HG03460 (cell line): ENCODE data around the gene TCF19.

ENCODE experiments used
- ATAC-seq: cut with Tn5 transposase; IDR thresholded peaks from one replicate; pipeline ENCODE4 v1.9.1; 2021; ENCODE audit not compliant: unreplicated experiment

The TCF19 gene

DNA sequence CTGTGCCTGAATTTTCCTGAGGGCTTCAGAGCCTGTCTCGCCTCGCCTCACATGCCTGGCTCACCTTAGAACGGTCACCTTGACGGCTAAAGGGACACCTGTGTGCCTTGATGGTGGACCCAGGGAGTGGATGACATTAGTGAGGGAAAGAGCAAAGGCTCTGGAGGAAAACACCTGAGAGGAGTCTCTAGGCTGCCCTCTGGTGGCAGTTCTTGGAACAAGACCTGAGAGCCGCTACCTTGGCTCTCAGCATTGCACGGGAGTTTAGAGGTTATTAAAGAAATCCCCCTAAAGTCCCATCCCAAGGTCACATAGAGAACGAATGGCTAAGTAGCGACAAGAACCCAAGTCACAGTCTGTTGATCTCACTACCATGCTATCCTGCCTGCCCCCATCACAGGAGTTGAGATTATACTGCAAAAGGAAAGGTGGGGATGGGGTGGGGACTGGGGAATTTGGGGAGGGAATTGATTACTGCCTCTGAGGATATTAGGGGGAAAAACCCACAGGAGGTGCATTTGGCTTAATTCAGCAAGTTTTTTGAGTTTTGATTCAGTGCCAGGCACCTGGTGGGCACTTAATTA lies 30.2 kb upstream of the TCF19 start:
- ATAC-seq, result no peak

DNA sequence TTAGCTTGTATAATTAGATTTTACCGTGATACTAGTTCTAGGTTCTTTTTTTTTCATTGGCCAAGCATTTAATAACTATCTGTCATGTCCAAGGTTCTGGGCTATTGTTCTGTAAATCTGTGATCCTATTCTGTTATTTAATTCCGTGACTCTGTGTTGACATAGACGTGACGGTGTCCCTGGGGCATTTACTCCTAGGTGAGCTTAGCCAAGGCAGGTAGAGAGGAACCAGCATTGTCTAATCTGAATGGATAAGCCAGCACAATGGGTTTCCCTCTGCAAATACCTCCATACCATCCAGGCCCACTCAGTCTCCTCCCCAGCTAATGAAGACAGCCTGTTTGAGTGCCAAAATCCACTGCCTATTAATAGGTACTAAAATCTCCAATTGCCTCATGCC lies 29.3 kb upstream of the TCF19 start:
- ATAC-seq, result no peak

DNA sequence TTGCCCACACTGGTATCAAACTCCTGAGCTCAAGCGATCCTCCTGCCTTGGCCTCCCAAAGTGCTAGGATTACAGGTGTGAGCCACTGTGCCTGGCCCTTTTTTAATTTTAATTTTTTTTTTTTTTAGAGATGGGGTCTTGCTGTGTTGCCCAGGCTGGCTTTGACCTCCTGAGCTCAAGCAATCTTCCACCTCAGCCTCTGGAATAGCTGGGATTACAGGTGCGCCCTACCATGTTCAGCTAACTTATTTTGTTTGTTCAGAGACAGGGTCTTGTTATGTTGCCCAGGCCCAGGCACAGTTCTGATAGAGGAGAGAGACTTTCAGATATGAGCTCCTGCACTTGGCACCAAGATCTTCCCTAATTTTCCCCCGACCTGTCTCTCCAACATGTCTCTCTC lies 27.6 kb upstream of the TCF19 start:
- no peak for ATAC-seq

DNA sequence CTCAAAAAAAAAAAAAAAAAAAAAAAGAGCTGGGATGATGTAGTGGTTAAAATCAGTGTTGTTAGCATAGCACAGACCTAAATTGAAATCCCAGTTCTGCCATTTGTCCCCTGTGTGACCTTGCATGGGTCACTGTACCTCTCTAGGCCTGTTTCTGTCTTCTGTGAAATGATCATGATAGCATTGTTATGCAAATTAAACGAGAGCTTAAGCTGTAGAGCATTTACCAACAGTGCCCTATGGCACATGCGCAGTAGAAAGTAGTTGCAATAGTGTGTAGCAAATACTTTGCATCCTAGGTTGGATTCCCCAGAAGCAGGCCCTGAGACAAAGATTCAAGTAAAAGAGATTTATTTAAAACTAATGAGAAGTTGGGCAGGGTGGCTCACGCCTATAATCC lies 26.8 kb upstream of the TCF19 start:
- no peak for ATAC-seq

DNA sequence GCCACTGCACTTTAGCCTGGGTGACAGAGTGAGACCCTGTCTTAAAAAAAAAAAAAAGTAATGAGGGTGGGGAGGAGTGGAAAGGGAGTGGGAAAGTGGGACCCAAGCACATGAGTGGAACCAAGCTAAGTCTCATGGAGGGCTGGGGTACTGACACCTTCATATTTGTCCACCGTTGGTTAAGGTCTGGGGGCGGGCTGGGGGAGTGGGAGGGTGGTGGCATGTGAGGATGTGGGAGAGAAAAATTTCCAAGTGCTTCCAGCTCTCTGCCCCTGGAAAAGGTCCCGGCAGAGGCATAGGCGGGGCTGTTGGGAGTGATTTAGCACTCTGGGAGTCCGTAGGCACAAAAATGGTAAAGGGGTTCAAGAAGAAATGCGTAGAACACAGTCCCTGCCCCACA lies 25.6 kb upstream of the TCF19 start:
- no peak for ATAC-seq

DNA sequence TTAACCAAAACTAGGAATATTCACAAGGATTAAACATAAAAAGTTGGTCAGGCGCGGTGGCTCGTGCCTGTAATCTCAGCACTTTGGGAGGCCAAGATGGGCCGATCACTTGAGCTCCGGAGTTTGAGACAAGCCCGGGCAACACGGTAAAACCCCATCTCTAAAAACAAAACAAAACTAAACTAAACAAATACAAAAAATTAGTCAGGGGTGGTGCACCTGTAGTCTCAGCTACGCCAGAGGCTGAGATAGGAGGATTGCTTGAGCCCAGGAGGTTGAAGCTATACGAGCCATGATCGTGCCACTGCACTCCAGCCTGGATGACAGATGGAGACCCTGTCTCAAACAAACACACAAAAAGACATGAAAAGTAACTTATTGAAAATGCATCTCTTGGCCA lies 22.7 kb upstream of the TCF19 start:
- ATAC-seq, result no peak

DNA sequence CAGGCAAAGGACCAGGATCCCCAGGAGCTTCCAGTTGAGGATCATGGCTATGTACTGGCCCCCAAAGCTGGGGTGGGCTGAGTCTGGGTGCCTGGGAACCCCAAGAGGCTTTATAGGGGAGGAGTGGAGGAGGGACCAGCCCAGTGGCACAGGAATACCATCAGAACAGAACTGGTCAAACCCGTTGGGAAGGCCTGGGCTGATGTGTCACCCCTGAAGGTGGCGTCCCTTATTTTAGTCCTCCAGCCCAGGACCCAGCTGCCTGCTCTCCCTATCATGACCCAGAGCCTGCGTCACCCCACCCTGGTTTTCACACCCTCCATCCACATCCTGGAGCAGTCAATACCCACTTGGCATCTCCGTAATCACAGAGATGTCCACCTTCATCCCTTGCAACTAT lies 19.4 kb upstream of the TCF19 start, which contains the start of gene PSORS1C2:
Gene PSORS1C2 (minus strand): TSS at position 85 of the 400 bp plus-strand sequence. CDS start 40 bp downstream, at position 45.
- no peak for ATAC-seq

DNA sequence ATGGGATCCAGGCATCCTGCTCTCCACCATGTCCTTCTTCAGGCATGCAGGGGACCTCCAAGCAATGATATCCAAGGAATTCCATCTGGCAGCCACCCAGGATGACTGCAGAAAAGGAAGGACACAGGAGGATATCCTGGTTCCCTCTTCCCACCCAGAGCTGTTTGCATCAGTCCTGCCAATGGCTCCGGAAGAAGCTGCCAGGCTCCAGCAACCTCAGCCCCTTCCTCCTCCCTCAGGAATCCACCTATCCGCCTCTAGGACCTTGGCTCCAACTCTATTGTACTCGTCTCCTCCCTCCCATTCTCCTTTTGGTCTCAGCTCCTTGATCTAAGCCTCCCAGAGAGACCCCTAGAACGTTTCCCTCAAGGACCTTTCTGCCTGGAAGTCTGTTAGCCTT lies 18.8 kb upstream of the TCF19 start:
- no peak for ATAC-seq

DNA sequence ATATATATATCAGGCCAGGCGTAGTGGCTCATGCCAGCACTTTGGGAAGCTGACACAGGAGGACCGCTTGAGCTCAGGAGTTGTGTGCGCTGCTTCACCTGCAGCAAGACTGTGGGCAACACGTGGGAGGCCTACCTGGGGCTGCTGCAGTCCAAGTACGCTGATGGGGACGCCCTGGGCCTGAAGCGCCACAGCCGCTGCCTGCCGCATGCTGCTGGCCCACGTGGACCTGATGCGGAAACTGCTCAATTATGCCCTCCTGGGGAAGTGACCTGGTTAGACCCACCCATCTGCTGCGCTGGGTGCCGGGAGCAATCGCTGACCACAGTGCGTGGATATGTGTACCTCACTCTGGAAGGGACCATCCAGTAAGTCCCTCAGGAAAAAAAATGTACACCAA lies 17.7 kb upstream of the TCF19 start:
- ATAC-seq, result no peak

DNA sequence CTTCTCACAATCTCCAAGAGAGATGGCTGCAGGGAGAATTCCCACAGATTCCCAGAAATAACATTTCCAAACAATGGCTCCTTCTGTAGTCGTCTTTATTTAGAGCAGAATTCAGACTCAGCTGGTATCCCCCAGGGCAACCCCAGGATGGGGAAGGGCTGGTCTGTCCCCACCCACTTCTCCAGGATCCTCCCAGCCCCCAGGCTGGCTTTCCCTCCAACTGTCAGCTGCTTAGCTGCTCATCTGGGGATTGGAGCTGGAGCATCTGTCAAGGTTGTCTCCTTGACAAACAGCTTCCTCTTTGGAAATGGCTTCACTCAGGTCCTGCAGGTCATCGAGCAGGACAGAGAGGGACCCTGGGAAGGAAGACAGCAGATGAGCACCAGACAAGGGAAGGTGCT lies 16.0 kb upstream of the TCF19 start:
- ATAC-seq, result no peak

DNA sequence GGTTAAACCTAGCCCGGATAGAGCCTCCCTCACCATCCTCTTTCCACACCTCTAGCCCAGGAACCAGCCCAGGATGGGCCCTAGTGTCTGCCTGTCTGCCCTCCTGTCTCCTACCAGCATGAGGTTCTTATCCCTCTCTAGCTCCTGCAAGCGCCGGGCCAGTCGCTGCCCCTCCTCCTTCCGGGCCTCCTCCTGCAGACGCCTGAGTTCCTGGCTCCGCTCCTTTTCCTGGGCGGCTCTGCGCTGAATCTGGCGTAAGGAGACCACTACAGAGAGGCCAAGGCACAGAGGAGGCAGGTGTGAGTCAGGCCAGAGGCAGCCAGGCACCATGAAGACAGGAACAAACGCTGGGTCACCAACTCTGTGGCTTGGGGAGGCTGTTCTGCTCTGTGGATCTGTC lies 15.2 kb upstream of the TCF19 start:
- ATAC-seq, result no peak

DNA sequence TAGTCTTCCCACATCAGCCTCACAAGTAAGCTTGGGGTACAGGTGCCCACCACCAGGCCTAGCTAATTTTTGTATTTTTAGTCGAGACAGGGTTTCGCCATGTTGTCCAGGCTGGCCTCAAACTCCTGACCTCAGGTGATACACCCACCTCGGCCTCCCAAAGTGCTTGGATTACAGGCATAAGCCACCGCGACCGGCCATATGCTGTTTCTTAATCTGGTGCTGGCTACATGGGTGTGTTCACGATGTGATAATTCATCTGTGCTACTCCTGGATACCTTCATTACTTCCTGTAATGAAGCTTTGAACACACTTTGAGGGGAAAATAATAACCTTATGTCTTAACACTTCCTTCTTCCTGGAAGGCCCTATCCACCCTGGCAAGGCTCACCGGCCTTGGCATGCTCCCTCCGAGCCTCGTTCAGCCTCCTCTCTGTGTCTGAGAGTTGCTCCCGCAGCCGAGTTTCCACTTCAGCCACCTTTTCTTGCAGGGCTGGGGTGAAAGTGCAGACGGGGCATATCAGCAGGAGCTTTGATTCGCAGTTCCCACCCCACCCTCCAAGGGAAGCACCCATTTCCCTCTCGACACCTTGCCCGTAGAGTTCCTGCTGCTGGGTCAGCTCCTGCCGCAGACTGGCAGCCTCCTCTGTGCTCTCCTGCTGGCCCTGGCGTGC lies 14.0 kb upstream of the TCF19 start:
- ATAC-seq, result no peak

DNA sequence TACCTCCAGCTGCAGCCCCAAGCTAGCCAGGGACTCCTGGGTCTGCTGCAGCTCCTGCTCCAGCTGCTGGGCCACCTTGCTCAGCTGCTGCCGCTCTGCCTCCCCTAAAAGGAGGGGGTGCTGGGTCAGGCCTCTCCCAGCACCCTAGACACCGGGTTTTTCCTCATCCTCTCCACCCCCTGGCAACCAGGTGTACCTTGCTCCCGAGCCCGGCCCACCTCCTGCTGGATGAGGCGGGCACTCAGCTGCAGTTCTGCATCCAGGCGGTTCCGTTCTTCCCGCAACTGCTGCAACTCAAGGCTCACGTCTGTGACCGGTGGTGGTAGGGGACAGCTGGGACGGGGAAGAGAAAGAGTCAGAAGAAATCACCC lies 13.4 kb upstream of the TCF19 start:
- ATAC-seq, result no peak

DNA sequence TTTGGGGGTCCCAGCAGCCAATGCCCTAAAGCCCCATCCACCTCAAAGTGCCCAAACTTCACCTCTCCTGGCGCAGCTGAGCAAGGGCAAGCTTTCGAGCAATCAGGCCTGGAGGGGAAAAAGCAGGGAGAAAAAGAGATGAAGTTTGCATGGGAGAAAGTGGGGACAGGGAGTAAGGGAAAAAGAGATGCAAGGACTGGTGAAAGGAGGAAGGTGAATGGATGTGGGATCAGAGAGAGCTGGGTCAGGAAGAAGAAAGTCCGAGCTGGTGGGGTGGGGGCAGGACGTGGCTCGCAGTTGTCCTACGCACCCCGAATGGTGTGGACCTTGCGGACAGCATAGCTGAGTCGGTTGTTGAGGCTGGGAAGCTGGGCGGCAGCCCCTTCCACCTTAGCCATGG lies 13.0 kb upstream of the TCF19 start:
- ATAC-seq, result no peak

DNA sequence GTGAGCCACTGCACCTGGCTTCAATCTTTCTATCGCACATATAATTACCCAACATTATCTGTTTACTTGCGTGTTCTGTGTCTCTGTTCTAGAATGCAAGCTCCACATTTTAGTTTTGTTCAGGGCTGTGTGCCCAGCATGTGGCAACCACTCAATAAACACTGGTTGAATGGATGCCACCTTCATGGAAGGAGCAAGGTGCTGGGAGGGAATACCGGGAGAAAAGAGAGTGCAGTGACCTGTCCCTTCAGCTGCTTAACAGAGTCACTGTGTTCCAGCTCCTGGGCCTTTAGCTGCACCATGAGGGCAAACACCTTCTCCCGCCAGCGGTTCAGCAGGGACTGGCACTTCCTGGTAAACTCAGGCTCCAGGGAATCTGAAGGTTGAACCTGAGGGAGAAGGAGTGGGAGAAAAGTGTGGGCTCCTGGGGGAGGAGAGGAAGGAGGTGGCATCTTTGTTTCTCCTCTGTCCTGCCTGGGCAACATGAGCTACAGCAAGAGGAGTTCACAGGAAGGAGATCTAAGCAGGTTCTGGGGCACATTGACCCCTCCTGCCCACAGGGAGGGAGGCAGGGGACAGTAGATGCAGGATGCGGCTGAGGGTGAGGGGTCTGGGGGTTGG lies 8.5 kb upstream of the TCF19 start:
- ATAC-seq, result no peak

DNA sequence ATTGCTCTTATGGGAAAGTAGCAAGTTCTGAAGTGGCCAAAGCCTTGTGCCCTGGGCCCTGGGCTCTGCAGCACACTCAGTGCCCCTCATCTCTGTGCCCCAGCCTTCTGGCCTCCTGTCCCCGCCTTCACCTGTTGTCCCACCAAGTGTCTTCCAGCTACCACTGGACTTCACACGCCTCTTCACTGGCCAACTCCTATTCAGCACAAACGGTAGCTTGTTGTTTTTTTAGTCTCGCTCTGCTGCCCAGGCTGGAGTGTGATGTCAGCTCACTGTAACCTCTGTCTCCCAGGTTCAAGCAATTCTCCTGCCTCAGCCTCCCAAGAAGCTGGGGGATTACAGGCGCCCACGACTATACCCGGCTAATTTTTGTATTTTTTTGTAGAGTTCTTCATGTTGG lies 5.6 kb upstream of the TCF19 start:
- ATAC-seq, result no peak

DNA sequence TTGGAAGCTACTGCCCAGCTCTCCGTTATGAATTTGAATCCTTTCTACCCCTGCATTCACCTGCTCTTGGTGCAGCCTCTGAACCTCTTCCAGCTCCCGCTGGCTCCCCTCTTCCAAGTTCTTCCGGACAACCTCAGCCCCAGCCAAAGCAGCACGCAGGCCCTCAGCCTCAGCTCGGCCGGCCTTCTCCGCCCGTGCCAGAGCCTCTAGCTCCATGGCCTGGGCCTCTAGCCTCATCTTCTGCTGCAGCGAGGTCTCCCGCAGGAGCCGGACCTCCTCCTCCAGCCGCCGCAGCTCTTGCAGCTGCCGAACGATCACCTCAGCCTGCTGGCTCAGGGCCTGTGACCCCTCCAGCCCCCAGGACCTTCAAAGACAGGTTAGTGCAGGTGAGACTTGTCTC lies 4.0 kb upstream of the TCF19 start:
- ATAC-seq, result no peak

DNA sequence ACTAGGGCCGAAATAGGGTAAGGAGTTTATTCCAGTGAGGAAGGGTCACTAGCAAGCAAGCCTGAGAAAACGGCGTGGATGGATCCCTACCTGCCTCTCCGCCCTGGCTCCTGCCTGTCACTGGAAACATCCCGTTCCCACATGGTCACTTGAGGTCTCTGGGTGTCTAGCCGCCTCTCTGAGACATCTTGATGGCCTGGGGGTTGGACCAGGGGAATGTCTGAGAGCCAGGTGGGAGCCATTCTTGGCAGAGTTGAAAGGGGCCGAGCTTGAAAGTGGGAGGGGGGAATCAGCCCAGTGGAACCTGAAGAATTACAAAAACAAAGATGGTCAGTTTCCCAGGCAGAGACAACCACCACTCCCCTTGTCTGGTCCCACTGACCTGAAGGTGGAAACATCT lies 1.7 kb upstream of the TCF19 start:
- ATAC-seq, result no peak

DNA sequence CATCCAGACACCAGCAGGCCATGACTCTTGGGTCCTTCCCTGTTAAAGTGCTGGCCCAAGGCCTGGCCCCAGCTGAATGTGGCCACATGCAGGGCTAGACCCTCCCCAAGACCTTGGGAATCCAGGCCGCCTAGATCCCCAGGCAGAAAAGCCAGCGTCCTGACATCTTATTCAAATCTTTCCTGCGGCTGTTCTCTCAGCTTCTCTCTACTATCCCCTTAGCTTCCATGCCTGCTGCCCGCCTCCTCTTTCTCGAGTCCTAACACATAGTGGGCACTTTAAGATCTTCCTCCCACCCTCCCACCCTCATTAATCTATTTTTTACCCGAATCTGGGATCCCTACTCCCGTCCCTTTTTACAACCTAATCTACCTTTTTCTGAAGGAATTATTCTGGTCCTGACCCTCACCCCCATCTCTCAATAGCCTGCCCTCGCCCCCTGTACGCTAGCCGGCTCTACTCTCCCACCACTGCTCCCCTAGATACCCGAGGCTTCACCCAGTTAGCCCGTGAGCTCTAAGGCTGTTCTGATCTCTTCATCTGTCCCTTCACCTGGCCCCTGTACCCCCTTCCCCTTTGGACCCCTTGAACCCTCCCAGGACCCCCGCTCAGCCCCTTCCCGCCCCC lies 763 bp upstream of the TCF19 start, which contains the start of gene CCHCR1:
Gene CCHCR1 (minus strand): TSS at position 290 of the 627 bp plus-strand sequence. CDS start 202 bp downstream, at position 88.
- peak; percentile 3 for ATAC-seq

DNA sequence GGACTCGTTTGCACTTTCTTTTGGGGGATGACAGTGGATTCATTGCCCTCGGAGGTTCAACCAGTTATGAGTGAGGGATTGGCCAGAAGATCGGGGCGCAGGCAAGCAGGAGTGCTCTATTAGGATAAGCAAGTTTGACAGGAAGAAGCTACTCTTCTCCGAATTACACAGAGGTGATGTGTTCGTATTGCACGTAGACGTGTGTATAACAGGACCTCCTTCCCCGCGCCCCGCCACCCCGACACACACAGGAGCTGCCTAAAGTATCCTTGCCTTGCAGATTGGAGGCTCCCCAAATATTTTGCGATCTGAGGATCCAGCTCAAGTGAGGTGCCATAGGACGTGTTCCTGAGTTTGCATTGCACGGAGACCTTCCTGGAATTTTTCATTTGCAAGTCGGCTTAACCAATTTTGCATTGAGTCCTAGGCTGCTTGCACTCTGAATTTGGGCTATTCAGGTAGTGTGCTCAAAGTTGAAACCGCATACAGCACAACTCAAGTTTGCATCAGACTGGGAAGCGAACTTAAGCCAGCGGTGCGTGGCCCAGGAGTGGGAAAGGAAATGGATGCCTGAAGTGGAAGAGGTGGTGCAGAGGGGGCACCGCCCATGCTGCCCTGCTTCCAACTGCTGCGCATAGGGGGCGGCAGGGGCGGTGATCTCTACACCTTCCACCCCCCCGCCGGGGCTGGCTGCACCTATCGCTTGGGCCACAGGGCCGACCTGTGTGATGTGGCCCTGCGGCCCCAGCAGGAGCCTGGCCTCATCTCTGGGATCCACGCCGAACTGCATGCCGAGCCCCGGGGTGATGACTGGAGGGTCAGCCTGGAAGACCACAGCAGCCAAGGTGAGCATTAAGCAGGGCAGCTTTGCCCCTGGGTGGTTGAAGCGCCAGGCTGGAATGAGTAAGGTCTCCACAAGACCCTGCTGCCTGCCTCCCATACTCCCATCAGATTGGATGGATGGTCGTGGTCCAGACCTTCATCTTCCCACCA lies 770 bp downstream of the TCF19 start:
- ATAC-seq, result no peak
